Activated T-cell treated with anti-CD3 and anti-CD28 coated beads for 24 hours (primary cell): ENCODE data around the gene EPAS1.

ENCODE experiments used
- DNase-seq: peaks from one replicate; pipeline ENCODE4 v3.0.0-alpha.2; 2020; ENCODE audit warnings: low read depth

EPAS1 gene

GRCh38 chr2:46364797-46365457 is 67.7 kb downstream of the EPAS1 start:
- no peak for DNase-seq

DNA sequence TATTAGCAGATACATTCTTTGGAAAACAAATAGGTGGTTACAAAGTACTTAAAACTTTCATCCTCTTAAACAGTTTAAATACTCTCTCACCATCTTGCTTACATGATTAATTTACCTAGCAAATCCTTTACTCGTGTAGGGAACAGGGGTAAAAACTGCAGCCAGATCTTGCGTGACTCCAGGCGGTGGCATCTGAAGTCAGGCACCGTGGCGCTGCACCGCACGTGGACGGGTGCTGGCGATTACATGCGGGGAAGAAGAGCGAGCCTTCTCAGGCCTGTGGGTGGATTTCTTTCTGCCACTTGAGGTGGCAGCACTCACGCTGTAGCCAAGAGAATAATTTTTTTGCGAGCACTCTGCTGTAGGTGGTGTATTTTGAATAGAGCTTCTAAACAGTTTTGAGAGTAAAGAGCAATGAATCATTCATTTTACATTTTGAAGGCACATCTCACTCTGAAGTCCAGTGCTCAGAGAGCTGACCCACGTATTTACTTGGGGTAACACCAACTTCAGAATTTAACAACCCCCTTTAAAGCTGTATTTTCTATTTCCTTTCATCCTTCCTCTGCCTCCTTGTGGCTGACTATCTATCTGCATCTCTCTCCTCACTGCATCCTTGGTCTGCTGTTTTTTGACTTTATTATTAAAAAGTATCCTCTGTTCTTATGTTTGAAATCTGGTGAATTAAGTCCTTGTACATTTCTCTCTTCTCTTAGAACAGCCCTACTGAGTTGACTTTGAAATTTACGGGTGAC is 68.9 kb downstream of the EPAS1 start:
- DNase-seq: no peak

DNA sequence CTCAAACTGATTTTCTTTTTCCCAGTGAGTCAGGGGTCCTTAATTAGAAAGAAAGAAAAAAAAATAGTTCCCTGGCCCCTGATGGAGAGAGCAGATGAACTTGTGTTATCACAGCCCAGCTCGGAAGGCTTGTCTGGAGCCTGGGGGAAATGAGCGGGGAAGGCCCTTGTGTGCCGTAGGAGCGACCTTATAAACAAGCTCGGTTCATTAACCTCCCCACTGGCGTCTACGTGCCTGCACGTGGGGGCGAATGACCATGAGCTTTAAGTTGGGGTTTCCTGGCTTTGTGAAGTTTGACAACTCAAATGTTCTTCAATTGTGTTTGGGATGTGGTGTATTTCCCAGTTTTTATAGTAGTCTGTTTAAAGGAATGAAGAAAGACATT is 69.5 kb downstream of the EPAS1 start:
- DNase-seq: no peak

- no peak for DNase-seq
Observed at GRCh38 chr2:46367286-46367685, 70.1 kb downstream of the EPAS1 start.

- DNase-seq: no peak
Observed at GRCh38 chr2:46368401-46368800, 71.2 kb downstream of the EPAS1 start.

DNA sequence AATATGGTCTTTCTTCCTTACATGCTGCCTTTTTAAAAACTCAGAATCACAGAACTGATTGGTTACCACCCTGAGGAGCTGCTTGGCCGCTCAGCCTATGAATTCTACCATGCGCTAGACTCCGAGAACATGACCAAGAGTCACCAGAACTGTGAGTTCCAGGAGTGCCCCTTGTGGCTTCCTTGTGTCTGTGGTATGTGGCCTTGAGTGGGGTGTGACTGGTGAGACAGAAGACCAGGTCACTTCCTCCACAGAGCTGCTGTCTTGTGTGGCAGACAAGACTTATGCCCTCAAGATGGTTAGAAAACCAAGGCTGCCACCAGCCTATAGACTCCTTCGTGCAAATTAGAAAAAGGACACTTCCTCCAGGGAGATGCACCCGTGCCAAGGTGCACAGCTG is 72.6 kb downstream of the EPAS1 start:
- DNase-seq: no peak

- DNase-seq: no peak
Observed at GRCh38 chr2:46371854-46372253, 74.6 kb downstream of the EPAS1 start.

DNA sequence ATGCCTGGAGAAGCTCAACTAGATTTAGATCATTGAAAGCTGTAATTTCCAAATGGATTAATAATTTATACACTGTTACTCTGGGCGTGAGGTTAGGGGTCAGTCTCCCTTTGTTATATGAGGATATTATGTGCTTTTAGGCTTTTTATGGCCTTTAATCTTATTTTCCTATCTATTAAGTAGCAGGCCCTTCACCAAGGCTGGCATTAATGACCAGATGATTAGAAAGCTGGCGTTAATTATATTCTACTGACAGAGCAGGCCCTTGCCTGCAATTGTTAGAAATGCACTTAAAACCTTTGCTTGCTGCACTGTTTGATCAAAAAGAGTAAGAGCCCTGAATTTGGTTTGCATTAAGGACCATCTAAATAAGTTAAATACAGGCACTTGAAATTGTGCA is 75.3 kb downstream of the EPAS1 start:
- DNase-seq: no peak

DNA sequence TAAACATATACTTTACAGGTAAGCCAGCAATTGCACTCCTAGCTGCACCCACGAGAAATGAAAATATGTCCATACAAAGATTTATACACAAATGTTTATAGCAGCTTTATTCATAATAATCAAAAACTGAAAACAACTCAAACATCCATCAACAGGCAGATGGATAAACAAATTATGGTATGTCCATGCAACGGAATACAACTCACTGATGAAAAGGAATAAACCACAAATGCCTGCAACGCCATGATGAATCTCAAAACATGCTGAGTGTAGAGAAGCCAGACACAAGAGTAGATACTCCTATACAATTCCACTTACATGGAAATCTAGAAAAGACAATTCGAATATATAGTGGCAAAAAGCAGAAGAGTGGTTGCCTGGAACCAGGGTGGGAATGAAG is 76.0 kb downstream of the EPAS1 start:
- no peak for DNase-seq

DNA sequence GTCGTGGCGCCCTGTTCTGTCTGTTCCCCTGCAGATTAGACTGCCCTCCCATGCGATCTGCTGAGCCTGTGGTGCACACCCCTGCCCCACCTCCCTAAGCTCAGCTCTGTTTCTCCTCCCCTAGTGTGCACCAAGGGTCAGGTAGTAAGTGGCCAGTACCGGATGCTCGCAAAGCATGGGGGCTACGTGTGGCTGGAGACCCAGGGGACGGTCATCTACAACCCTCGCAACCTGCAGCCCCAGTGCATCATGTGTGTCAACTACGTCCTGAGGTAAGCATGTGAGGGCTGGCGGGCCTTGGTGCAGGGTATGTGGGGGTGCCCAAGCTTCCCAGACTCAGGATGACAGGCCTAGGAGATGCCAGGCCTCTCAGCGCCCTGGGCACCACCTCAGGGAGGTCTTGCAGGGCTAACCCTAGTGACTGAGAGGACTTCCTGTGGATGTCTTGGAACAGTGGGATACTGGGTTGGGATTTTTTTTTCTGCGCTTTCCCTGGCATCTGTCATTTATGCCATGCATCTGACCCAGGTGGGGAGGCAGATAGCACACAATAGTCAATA is 78.4 kb downstream of the EPAS1 start:
- DNase-seq: no peak

- no peak for DNase-seq
Observed at GRCh38 chr2:46376586-46376985, 79.4 kb downstream of the EPAS1 start.

DNA sequence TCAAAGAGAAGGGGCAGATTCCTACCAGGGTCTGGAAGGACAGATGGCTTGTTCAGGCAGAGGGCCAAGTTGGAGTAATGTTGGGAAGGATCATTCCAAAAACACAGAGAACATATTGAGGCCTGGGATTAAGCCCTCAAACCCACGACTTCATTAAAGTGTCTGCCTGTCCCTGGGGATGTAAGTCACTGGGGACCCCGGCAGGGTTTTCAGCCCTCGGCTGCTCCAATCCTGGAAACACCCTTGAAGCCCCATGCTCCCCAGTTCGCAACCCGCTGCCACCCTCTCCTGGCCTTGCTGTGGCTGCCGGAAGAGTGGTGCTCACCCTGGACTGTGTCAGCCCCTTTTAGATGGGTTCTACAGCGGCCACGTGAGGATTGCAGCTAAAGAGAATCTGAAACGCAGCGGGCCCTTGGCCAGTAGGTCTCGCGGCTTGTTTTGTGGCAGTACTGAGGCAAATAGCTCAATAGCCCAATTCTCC is 79.9 kb downstream of the EPAS1 start:
- DNase-seq: no peak

DNA sequence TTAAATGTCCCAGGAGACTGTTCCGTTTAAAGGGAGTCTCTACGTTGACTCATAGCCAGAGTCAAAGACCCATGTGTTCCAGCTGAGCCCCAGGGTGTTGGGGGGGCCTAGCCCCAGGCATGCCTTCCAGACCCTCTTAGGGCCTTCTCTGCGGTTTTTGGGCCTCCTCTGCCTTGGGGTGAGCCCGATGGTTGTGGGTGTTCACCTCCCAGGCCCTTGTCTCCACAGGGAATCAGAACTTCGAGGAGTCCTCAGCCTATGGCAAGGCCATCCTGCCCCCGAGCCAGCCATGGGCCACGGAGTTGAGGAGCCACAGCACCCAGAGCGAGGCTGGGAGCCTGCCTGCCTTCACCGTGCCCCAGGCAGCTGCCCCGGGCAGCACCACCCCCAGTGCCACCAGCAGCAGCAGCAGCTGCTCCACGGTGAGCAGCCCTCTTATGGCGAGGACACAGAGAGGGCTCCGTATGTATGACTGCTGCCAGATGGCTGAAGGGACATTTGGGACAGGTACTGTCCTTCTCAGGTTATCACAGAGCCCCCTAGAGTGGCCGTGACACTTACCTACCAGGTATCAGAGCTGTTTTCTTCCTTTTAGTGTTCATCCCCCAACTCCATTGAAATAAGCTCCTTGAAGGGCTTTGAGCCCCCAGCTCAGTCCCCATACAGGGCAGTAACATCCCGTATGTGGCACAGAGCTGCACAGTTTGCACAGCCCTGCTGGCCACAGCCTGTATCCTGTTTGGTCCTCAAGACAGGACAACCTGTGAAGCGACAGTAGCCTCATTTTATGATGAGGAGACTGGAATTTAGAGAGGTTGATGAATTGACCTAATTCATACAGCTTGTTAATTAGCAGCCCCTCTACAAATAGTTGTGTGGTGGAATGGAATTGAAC is 80.7 kb downstream of the EPAS1 start:
- no peak for DNase-seq

DNA sequence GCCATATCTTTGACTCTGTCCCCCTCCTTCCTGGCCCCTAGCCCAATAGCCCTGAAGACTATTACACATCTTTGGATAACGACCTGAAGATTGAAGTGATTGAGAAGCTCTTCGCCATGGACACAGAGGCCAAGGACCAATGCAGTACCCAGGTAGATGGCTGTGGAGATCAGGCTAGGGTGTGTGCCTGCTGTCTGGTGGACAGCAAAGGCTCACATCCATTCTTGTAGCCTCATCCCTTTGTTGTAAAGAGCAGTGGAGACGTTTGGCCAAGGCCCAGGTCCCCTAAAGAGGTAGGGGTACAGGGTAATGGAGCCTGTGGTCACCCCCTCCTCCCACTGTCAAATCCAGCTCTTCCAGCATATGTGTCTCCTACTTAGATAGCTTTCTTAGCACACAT is 81.4 kb downstream of the EPAS1 start:
- DNase-seq: no peak

DNA sequence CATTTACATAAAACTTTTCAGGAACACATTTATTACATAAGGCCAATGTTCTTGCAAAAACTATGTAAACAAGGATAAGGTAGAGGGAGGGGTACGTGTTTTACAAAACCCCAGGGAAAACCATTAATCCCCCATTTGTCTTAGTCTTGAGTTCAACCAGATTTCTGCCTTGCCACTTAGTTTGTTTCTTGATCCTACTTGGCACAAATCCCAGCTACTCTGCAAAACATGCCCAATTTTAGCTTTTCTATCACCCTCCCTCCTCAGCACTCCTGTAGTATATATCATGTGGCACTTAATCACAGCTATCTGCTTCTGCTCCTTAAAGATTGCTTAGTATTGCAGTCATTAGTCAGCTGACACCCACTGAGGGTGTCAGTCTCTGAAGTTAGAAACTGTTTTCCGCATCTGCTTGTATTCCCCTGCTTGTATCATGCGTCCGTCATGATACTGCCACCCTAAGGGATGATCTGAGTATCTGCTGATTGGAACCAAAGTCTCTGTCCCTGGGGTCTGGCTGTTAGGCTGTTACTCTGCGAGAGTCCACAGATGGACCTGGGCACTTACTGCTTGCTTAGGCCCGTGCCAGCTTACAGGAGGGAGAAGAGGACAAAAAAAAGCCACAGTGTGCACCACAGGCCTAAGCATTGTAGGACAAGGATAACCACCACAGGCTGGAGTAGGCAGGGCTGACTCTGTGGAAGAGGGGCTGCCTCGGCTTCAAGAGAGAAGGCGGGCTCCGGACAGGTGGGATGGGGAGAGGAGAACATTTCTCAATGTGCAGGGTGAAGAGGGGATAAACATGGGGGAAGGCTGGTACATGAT is 82.2 kb downstream of the EPAS1 start:
- DNase-seq: no peak

DNA sequence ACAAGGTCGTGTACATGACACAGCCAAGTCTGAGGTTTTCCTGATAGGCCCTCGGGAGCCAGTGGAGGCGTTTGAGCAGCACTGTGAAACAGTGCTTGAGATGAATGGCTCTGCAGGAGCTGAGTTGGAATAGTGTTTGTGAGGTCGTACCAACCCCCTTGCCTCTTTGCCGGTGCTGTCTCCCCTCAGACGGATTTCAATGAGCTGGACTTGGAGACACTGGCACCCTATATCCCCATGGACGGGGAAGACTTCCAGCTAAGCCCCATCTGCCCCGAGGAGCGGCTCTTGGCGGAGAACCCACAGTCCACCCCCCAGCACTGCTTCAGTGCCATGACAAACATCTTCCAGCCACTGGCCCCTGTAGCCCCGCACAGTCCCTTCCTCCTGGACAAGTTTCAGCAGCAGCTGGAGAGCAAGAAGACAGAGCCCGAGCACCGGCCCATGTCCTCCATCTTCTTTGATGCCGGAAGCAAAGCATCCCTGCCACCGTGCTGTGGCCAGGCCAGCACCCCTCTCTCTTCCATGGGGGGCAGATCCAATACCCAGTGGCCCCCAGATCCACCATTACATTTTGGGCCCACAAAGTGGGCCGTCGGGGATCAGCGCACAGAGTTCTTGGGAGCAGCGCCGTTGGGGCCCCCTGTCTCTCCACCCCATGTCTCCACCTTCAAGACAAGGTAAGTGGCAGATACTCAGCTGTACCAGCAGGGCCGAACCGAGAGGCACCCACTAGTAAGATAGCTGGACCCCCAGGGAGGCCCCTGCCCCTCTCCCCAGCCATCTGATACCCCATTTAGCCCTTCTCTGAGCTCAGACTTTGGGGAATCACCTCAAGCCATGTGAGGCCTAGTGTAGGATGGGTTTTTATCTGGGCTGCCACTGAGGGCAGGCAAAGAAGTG is 83.1 kb downstream of the EPAS1 start:
- no peak for DNase-seq

DNA sequence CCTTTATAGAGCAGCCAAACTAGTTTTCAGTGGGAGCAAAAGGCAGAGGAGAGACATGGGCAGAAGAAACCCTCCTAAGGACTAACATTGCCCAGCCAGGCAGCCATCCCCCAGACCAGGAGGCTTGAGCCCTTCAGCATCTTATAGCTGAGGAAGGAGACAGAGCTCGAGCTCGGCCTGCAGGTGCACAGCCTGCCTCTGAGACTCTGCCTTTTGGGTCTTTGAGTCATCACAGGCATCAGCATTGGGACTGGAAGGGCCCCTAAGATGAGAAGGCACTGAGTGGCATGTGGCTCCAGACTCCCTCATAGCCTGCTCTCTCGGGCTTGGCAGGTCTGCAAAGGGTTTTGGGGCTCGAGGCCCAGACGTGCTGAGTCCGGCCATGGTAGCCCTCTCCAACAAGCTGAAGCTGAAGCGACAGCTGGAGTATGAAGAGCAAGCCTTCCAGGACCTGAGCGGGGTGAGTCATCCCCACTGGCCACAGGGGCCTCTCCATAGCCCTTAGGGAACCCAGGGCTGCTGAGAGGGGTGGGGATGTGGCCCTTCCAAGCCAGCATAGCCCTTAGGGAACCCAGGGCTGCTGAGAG is 84.1 kb downstream of the EPAS1 start:
- no peak for DNase-seq

DNA sequence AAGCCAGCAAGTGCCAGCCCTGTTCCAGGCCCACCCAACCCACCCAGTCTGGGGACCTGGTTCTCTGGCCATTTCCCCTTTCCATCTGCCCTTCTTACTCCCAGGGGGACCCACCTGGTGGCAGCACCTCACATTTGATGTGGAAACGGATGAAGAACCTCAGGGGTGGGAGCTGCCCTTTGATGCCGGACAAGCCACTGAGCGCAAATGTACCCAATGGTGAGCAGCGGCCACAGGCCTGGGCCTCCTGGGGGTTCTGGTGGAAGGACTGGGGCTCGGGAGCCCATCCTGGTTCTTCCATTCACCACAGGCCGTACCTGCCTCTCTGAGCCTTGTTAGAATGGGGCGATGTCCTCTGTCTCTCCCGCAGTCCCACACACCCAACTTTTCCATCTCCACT is 84.7 kb downstream of the EPAS1 start:
- DNase-seq: no peak

DNA sequence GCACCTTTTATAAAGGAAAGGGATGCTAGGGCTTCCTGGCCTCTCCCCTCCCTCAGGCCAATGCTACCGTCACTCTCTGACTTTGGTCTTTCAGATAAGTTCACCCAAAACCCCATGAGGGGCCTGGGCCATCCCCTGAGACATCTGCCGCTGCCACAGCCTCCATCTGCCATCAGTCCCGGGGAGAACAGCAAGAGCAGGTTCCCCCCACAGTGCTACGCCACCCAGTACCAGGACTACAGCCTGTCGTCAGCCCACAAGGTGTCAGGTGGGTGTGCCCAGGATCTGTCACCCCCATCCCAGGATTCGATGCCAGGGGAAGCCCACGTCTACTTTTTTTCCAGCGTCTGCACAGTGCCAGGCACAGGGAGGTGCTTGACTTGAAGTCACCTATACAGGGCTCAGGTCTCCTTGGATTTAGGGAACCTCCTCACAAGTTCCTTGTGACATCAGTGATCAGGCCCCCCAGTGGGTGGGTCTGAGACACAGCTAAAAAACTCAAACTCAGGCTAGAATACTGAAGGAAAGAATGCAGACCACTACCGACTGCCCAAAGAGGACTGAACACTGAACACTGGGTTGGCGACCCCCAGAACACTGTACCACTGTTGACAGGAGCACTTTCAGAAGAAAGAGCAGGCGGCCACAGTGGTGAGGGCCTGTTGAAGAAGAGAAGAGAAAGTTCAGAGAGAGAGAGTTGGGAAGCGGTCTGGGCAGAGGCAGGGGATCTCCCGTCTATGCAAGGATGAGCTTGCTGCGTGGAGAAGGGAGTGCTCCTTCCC is 85.3 kb downstream of the EPAS1 start:
- no peak for DNase-seq

GRCh38 chr2:46383113-46383395 is 85.8 kb downstream of the EPAS1 start:
- no peak for DNase-seq
